WTC11 (cell line): ENCODE results near the gene FARSA. TPM values are rescaled to one million over a fixed set of nuclear protein-coding genes. Genes with fewer than 3 reads are reported as not detected.
"Not testable (repeated sequence)": the region's sequence is repeated elsewhere in the genome, so short reads cannot be mapped to it uniquely, and the experiment has no call there.

Experiments used
- ATAC-seq: fragments of 200-7000 bp; cut with Tn5 transposase; 2 replicates; pipeline ENCODE4 v1.10.0; 2021; ENCODE audit warnings: mild to moderate bottlenecking, moderate library complexity
- CTCF ChIA-PET: fragments of 300-600 bp; sonication (Branson Sonifier 250); formaldehyde crosslinking; loops from one replicate; lab custom pipeline; 2021; ENCODE audit warnings: antibody characterized with exemption; lab: Charles Lee
- POLR2A ChIA-PET: fragments of 350-600 bp; sonication (Branson Sonifier 250); formaldehyde crosslinking; loops from one replicate; lab custom pipeline; 2021; ENCODE audit warnings: antibody characterized with exemption; lab: Charles Lee
- DNase-seq: peaks from one replicate; pipeline ENCODE4 v3.0.0; 2021; ENCODE audit warnings: low spot score
- H3K27ac Mint-ChIP-seq: 2 replicates; pipeline ENCODE4 v1.8.0; 2021; ENCODE audit warnings: mixed read lengths
- H3K27me3 Mint-ChIP-seq: 2 replicates; pipeline ENCODE4 v1.8.0; 2021; ENCODE audit warnings: low read depth, mild to moderate bottlenecking, moderate library complexity, mixed read lengths
- H3K36me3 Mint-ChIP-seq: 2 replicates; pipeline ENCODE4 v1.8.0; 2021; ENCODE audit warnings: mixed read lengths
- H3K4me1 Mint-ChIP-seq: 2 replicates; pipeline ENCODE4 v1.8.0; 2022; ENCODE audit warnings: mixed read lengths
- H3K4me3 Mint-ChIP-seq: 2 replicates; pipeline ENCODE4 v1.8.0; 2021; ENCODE audit warnings: mild to moderate bottlenecking, moderate library complexity, mixed read lengths
- H3K9me3 Mint-ChIP-seq: 2 replicates; pipeline ENCODE4 v1.8.0; 2021; ENCODE audit warnings: mixed read lengths
- CTCF ChIP-seq: fragments of 200-600 bp; IDR thresholded peaks from 2 replicates; pipeline ENCODE4 v1.8.0; 2022; ENCODE audit warnings: antibody characterized with exemption
- JUN ChIP-seq: sonication (generic); formaldehyde crosslinking; IDR thresholded peaks from 2 replicates; pipeline ENCODE4 v1.8.0; 2023; ENCODE audit warnings: mild to moderate bottlenecking, missing genetic modification reagents
- MAX ChIP-seq: sonication (generic); formaldehyde crosslinking; IDR thresholded peaks from 2 replicates; pipeline ENCODE4 v1.8.0; 2022; ENCODE audit warnings: mild to moderate bottlenecking, missing genetic modification reagents
- MYBL2 ChIP-seq: sonication (generic); formaldehyde crosslinking; IDR thresholded peaks from 2 replicates; pipeline ENCODE4 v1.8.1; 2023; ENCODE audit warnings: mild to moderate bottlenecking, moderate library complexity, missing genetic modification reagents
- NR2C2 ChIP-seq: sonication (generic); formaldehyde crosslinking; IDR thresholded peaks from 2 replicates; pipeline ENCODE4 v1.8.0; 2022; ENCODE audit warnings: mild to moderate bottlenecking, missing genetic modification reagents
- SMAD3 ChIP-seq: sonication (generic); formaldehyde crosslinking; IDR thresholded peaks from 2 replicates; pipeline ENCODE4 v1.8.0; 2022; ENCODE audit warnings: missing genetic modification reagents, mild to moderate bottlenecking, borderline replicate concordance
- ZNF263 ChIP-seq: sonication (generic); formaldehyde crosslinking; IDR thresholded peaks from 2 replicates; pipeline ENCODE4 v1.8.1; 2022; ENCODE audit warnings: low read depth, mild to moderate bottlenecking, moderate library complexity, missing genetic modification reagents
- ZNF281 ChIP-seq: sonication (generic); formaldehyde crosslinking; IDR thresholded peaks from 2 replicates; pipeline ENCODE4 v1.8.0; 2023; ENCODE audit warnings: mild to moderate bottlenecking, missing genetic modification reagents
- ZNF532 ChIP-seq: fragments of 250-450 bp; sonication (Bioruptor Pico); IDR thresholded peaks from 2 replicates; pipeline ENCODE4 v1.9.0; 2021; ENCODE audit warnings: mild to moderate bottlenecking, borderline replicate concordance
- total RNA-seq: library from RNA; stranded (reverse); gene quantifications from 3 replicates; pipeline ENCODE4 v1.2.3, GENCODE V29; 2021
- TF ChIP-seq, protein P1 (sequence below): sonication (generic); formaldehyde crosslinking; conservative IDR thresholded peaks from 2 replicates; pipeline ENCODE4 v1.8.1; 2023; ENCODE audit warnings: mild to moderate bottlenecking, low read depth, missing genetic modification reagents, moderate library complexity
- TF ChIP-seq, protein P2 (sequence below): sonication (generic); formaldehyde crosslinking; IDR thresholded peaks from 2 replicates; pipeline ENCODE4 v1.8.1; 2022; ENCODE audit warnings: low read depth, mild to moderate bottlenecking, moderate library complexity, missing genetic modification reagents, borderline replicate concordance

The FARSA gene
- total RNA-seq, 1 experiment from 2014 or later, result 108 TPM

GRCh38 chr19:12955996-12956395, 22.5 kb upstream of the FARSA start:
- H3K36me3 Mint-ChIP-seq, result peaks cover 24% of the 10 kb centered on the region
- TF ChIP-seq ZNF263, result no peak
- no peak for TF ChIP-seq MYBL2
- TF ChIP-seq CTCF, result no peak
- TF ChIP-seq, protein P1, sequence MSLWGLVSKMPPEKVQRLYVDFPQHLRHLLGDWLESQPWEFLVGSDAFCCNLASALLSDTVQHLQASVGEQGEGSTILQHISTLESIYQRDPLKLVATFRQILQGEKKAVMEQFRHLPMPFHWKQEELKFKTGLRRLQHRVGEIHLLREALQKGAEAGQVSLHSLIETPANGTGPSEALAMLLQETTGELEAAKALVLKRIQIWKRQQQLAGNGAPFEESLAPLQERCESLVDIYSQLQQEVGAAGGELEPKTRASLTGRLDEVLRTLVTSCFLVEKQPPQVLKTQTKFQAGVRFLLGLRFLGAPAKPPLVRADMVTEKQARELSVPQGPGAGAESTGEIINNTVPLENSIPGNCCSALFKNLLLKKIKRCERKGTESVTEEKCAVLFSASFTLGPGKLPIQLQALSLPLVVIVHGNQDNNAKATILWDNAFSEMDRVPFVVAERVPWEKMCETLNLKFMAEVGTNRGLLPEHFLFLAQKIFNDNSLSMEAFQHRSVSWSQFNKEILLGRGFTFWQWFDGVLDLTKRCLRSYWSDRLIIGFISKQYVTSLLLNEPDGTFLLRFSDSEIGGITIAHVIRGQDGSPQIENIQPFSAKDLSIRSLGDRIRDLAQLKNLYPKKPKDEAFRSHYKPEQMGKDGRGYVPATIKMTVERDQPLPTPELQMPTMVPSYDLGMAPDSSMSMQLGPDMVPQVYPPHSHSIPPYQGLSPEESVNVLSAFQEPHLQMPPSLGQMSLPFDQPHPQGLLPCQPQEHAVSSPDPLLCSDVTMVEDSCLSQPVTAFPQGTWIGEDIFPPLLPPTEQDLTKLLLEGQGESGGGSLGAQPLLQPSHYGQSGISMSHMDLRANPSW, result no peak
- TF ChIP-seq, protein P2, sequence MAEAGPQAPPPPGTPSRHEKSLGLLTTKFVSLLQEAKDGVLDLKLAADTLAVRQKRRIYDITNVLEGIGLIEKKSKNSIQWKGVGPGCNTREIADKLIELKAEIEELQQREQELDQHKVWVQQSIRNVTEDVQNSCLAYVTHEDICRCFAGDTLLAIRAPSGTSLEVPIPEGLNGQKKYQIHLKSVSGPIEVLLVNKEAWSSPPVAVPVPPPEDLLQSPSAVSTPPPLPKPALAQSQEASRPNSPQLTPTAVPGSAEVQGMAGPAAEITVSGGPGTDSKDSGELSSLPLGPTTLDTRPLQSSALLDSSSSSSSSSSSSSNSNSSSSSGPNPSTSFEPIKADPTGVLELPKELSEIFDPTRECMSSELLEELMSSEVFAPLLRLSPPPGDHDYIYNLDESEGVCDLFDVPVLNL (CRISPR knock-in tag), result no peak
- TF ChIP-seq ZNF532 (CRISPR knock-in tag), result no peak
- no peak for TF ChIP-seq JUN (CRISPR knock-in tag)
- TF ChIP-seq MAX, result no peak
- no peak for TF ChIP-seq SMAD3 (CRISPR knock-in tag)
- TF ChIP-seq NR2C2 (CRISPR knock-in tag), result no peak
- TF ChIP-seq ZNF281 (CRISPR knock-in tag), result no peak
- TF ChIP-seq, all 79 proteins: peak for 0
- H3K4me3 Mint-ChIP-seq, result peak overlapping the region; percentile 90
- H3K27ac Mint-ChIP-seq, result peak overlapping the region; percentile 55
- peaks cover 2% of the 10 kb centered on the region; the same call in 1 of the 2 replicates for H3K27me3 Mint-ChIP-seq
- no peak for DNase-seq
- peaks cover 26% of the 10 kb centered on the region for H3K4me1 Mint-ChIP-seq
- peaks cover 3% of the 10 kb centered on the region for H3K9me3 Mint-ChIP-seq
- ATAC-seq, result no peak
- ChIA-PET POLR2A (interaction anchor here (0.6 to 2.6 kb wide), 3 partner anchors 9 to 62 kb away, joined by 3 to 10 read pairs (median 6); partner anchors contain the start of gene RAD23A), CTCF (interaction anchor here (0.6 to 5.4 kb wide), 4 partner anchors 9 to 163 kb away, joined by 3 to 57 read pairs (median 4); no protein-coding TSS in a partner anchor)

DNA sequence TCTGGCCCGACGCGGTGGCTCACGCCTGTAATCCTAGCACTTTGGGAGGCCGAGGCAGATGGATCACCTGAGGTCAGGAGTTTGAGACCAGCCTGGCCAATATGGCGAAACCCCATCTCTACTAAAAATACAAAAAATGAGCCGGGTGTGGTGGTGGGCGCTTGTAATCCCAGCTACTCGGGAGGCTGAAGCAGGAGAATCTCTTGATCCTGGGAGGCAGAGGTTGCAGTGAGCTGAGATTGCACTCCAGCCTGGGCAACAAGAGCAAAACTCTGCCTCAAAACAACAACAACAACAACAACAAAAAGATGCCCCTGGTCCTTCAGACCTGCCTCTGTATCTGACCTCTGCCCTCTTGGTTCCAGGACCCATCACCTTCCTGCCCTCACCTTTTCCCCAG, 22.1 kb upstream of the FARSA start:
- CTCF ChIA-PET, result interaction anchor here (0.6 to 5.4 kb wide), 5 partner anchors 10 to 163 kb away, joined by 3 to 57 read pairs (median 4); no protein-coding TSS in a partner anchor
- POLR2A ChIA-PET, result interaction anchor here (2.6 kb wide), 1 partner anchor 9 kb away, joined by 10 read pairs; the partner anchor contains the start of gene RAD23A

More for the DNA sequence above, 22.1 kb upstream of the FARSA start:
- DNase-seq, H3K27me3 Mint-ChIP-seq, ATAC-seq, H3K9me3 Mint-ChIP-seq: not testable (repeated sequence)
- H3K4me1 Mint-ChIP-seq, result peaks cover 26% of the 10 kb centered on the region
- H3K27ac Mint-ChIP-seq, result peak overlapping the region; percentile 94
- peak overlapping the region; percentile 90 for H3K4me3 Mint-ChIP-seq
- H3K36me3 Mint-ChIP-seq, result peaks cover 28% of the 10 kb centered on the region
